ENCODE data around the gene COL5A3.

COL5A3 gene

GRCh38 chr19:10004617-10005016, 5.7 kb downstream of the COL5A3 start:
- Histone ChIP-seq H3K9me3 (ENCODE audit: control insufficient read depth, low read length) (no peaks in the 10 kb centered on the region), H3K36me3 (ENCODE audit: control insufficient read depth, insufficient read depth, low read length) (no peaks in the 10 kb centered on the region), H3K4me3 (ENCODE audit: insufficient read depth, low read depth, low read length, poor library complexity, severe bottlenecking) (no peak overlapping the region), H3K4me1 (ENCODE audit: control insufficient read depth, insufficient read depth, low read length, poor library complexity, severe bottlenecking) (peaks cover 19% of the 10 kb centered on the region), H3K27ac (ENCODE audit: insufficient read depth, low read length, poor library complexity, severe bottlenecking) (no peak overlapping the region), H3K27me3 (replicated peaks; ENCODE audit: control insufficient read depth, insufficient read depth, low read length, poor library complexity, severe bottlenecking) (peaks cover 28% of the 10 kb centered on the region)
- DNase-seq = no peak

- H3K4me3 ChIP-seq (ENCODE audit: insufficient read depth, low read depth, low read length, poor library complexity, severe bottlenecking) = no peak overlapping the region
- H3K27ac ChIP-seq (ENCODE audit: insufficient read depth, low read length, poor library complexity, severe bottlenecking) = no peak overlapping the region
- H3K4me1 ChIP-seq (ENCODE audit: control insufficient read depth, insufficient read depth, low read length, poor library complexity, severe bottlenecking) = peaks cover 18% of the 10 kb centered on the region
- H3K36me3 ChIP-seq (ENCODE audit: control insufficient read depth, insufficient read depth, low read length) = no peaks in the 10 kb centered on the region
- peaks cover 17% of the 10 kb centered on the region for H3K27me3 ChIP-seq (replicated peaks; ENCODE audit: control insufficient read depth, insufficient read depth, low read length, poor library complexity, severe bottlenecking)
- H3K9me3 ChIP-seq (ENCODE audit: control insufficient read depth, low read length) = no peaks in the 10 kb centered on the region
- no peak for DNase-seq
Observed at GRCh38 chr19:10003271-10003670, 7.0 kb downstream of the COL5A3 start.

- Histone ChIP-seq H3K9me3 (ENCODE audit: control insufficient read depth, low read length) (no peaks in the 10 kb centered on the region), H3K4me1 (ENCODE audit: control insufficient read depth, insufficient read depth, low read length, poor library complexity, severe bottlenecking) (peaks cover 11% of the 10 kb centered on the region), H3K4me3 (ENCODE audit: insufficient read depth, low read depth, low read length, poor library complexity, severe bottlenecking) (no peak overlapping the region), H3K36me3 (ENCODE audit: control insufficient read depth, insufficient read depth, low read length) (no peaks in the 10 kb centered on the region), H3K27ac (ENCODE audit: insufficient read depth, low read length, poor library complexity, severe bottlenecking) (no peak overlapping the region), H3K27me3 (replicated peaks; ENCODE audit: control insufficient read depth, insufficient read depth, low read length, poor library complexity, severe bottlenecking) (peaks cover 8% of the 10 kb centered on the region)
- no peak for DNase-seq
Observed at GRCh38 chr19:10001899-10002298, 8.4 kb downstream of the COL5A3 start.

- DNase-seq = peak; percentile 26 to 58 (median 26)
- no peak overlapping the region for H3K4me3 ChIP-seq (ENCODE audit: insufficient read depth, low read depth, low read length, poor library complexity, severe bottlenecking)
- H3K4me1 ChIP-seq (ENCODE audit: control insufficient read depth, insufficient read depth, low read length, poor library complexity, severe bottlenecking) = peaks cover 3% of the 10 kb centered on the region
- no peak overlapping the region for H3K27ac ChIP-seq (ENCODE audit: insufficient read depth, low read length, poor library complexity, severe bottlenecking)
- peaks cover 7% of the 10 kb centered on the region for H3K27me3 ChIP-seq (replicated peaks; ENCODE audit: control insufficient read depth, insufficient read depth, low read length, poor library complexity, severe bottlenecking)
- H3K36me3 ChIP-seq (ENCODE audit: control insufficient read depth, insufficient read depth, low read length) = no peaks in the 10 kb centered on the region
- no peaks in the 10 kb centered on the region for H3K9me3 ChIP-seq (ENCODE audit: control insufficient read depth, low read length)
Observed at GRCh38 chr19:10000171-10000826, 10.0 kb downstream of the COL5A3 start.

- Histone ChIP-seq H3K27ac (ENCODE audit: insufficient read depth, low read length, poor library complexity, severe bottlenecking) (no peak overlapping the region), H3K9me3 (ENCODE audit: control insufficient read depth, low read length) (no peaks in the 10 kb centered on the region), H3K36me3 (ENCODE audit: control insufficient read depth, insufficient read depth, low read length) (no peaks in the 10 kb centered on the region), H3K4me3 (ENCODE audit: insufficient read depth, low read depth, low read length, poor library complexity, severe bottlenecking) (no peak overlapping the region), H3K4me1 (ENCODE audit: control insufficient read depth, insufficient read depth, low read length, poor library complexity, severe bottlenecking) (peaks cover 3% of the 10 kb centered on the region), H3K27me3 (replicated peaks; ENCODE audit: control insufficient read depth, insufficient read depth, low read length, poor library complexity, severe bottlenecking) (peaks cover 7% of the 10 kb centered on the region)
- no peak for DNase-seq
Observed at GRCh38 chr19:9996541-9996940, 13.8 kb downstream of the COL5A3 start.

GRCh38 chr19:9995999-9996398, 14.3 kb downstream of the COL5A3 start:
- no peaks in the 10 kb centered on the region for H3K36me3 ChIP-seq (ENCODE audit: control insufficient read depth, insufficient read depth, low read length)
- peaks cover 4% of the 10 kb centered on the region for H3K27me3 ChIP-seq (replicated peaks; ENCODE audit: control insufficient read depth, insufficient read depth, low read length, poor library complexity, severe bottlenecking)
- DNase-seq = no peak
- no peaks in the 10 kb centered on the region for H3K9me3 ChIP-seq (ENCODE audit: control insufficient read depth, low read length)
- H3K4me3 ChIP-seq (ENCODE audit: insufficient read depth, low read depth, low read length, poor library complexity, severe bottlenecking) = no peak overlapping the region
- H3K27ac ChIP-seq (ENCODE audit: insufficient read depth, low read length, poor library complexity, severe bottlenecking) = no peak overlapping the region
- H3K4me1 ChIP-seq (ENCODE audit: control insufficient read depth, insufficient read depth, low read length, poor library complexity, severe bottlenecking) = peaks cover 3% of the 10 kb centered on the region

GRCh38 chr19:9995084-9995483, 15.2 kb downstream of the COL5A3 start:
- no peaks in the 10 kb centered on the region for H3K36me3 ChIP-seq (ENCODE audit: control insufficient read depth, insufficient read depth, low read length)
- no peak overlapping the region for H3K27ac ChIP-seq (ENCODE audit: insufficient read depth, low read length, poor library complexity, severe bottlenecking)
- no peaks in the 10 kb centered on the region for H3K27me3 ChIP-seq (replicated peaks; ENCODE audit: control insufficient read depth, insufficient read depth, low read length, poor library complexity, severe bottlenecking)
- no peak overlapping the region for H3K4me3 ChIP-seq (ENCODE audit: insufficient read depth, low read depth, low read length, poor library complexity, severe bottlenecking)
- DNase-seq = no peak
- H3K9me3 ChIP-seq (ENCODE audit: control insufficient read depth, low read length) = no peaks in the 10 kb centered on the region
- H3K4me1 ChIP-seq (ENCODE audit: control insufficient read depth, insufficient read depth, low read length, poor library complexity, severe bottlenecking) = no peaks in the 10 kb centered on the region

GRCh38 chr19:9991425-9992191, 18.7 kb downstream of the COL5A3 start:
- no peaks in the 10 kb centered on the region for H3K36me3 ChIP-seq (ENCODE audit: control insufficient read depth, insufficient read depth, low read length)
- H3K4me1 ChIP-seq (ENCODE audit: control insufficient read depth, insufficient read depth, low read length, poor library complexity, severe bottlenecking) = no peaks in the 10 kb centered on the region
- H3K27me3 ChIP-seq (replicated peaks; ENCODE audit: control insufficient read depth, insufficient read depth, low read length, poor library complexity, severe bottlenecking) = no peaks in the 10 kb centered on the region
- DNase-seq = no peak
- no peak overlapping the region for H3K27ac ChIP-seq (ENCODE audit: insufficient read depth, low read length, poor library complexity, severe bottlenecking)
- no peak overlapping the region for H3K4me3 ChIP-seq (ENCODE audit: insufficient read depth, low read depth, low read length, poor library complexity, severe bottlenecking)
- H3K9me3 ChIP-seq (ENCODE audit: control insufficient read depth, low read length) = no peaks in the 10 kb centered on the region

GRCh38 chr19:9989504-9989903, 20.8 kb downstream of the COL5A3 start:
- Histone ChIP-seq H3K4me3 (ENCODE audit: insufficient read depth, low read depth, low read length, poor library complexity, severe bottlenecking) (no peak overlapping the region), H3K9me3 (ENCODE audit: control insufficient read depth, low read length) (no peaks in the 10 kb centered on the region), H3K27ac (ENCODE audit: insufficient read depth, low read length, poor library complexity, severe bottlenecking) (no peak overlapping the region), H3K27me3 (replicated peaks; ENCODE audit: control insufficient read depth, insufficient read depth, low read length, poor library complexity, severe bottlenecking) (no peaks in the 10 kb centered on the region), H3K36me3 (ENCODE audit: control insufficient read depth, insufficient read depth, low read length) (no peaks in the 10 kb centered on the region), H3K4me1 (ENCODE audit: control insufficient read depth, insufficient read depth, low read length, poor library complexity, severe bottlenecking) (no peaks in the 10 kb centered on the region)
- DNase-seq = no peak

GRCh38 chr19:9986787-9987281, 23.5 kb downstream of the COL5A3 start:
- no peak for DNase-seq
- no peaks in the 10 kb centered on the region for H3K27me3 ChIP-seq (replicated peaks; ENCODE audit: control insufficient read depth, insufficient read depth, low read length, poor library complexity, severe bottlenecking)
- H3K27ac ChIP-seq (ENCODE audit: insufficient read depth, low read length, poor library complexity, severe bottlenecking) = no peak overlapping the region
- H3K4me3 ChIP-seq (ENCODE audit: insufficient read depth, low read depth, low read length, poor library complexity, severe bottlenecking) = no peak overlapping the region
- H3K4me1 ChIP-seq (ENCODE audit: control insufficient read depth, insufficient read depth, low read length, poor library complexity, severe bottlenecking) = no peaks in the 10 kb centered on the region
- no peaks in the 10 kb centered on the region for H3K9me3 ChIP-seq (ENCODE audit: control insufficient read depth, low read length)
- no peaks in the 10 kb centered on the region for H3K36me3 ChIP-seq (ENCODE audit: control insufficient read depth, insufficient read depth, low read length)
